Panc1 (cell line): ENCODE results near the gene LLGL2. TPM values are rescaled to one million over a fixed set of nuclear protein-coding genes. Genes with fewer than 3 reads are reported as not detected.

Experiments
- ATAC-seq: fragments of 200-7000 bp; cut with Tn5 transposase; 2 replicates; pipeline ENCODE4 v1.9.1; 2020; ENCODE audit warnings: mild to moderate bottlenecking, moderate library complexity
- BruUV-seq: library from RNA; stranded (reverse); fragments of 400-500 nt; replicated peaks from 2 replicates; lab custom pipeline; 2021; lab: Mats Ljungman, UMichigan
- CTCF ChIA-PET: fragments of 300-600 bp; sonication (Branson Sonifier 250); formaldehyde crosslinking; loops from one replicate; lab custom pipeline; 2022; ENCODE audit warnings: antibody characterized with exemption; lab: Charles Lee
- POLR2A ChIA-PET: fragments of 300-600 bp; sonication (Branson Sonifier 250); formaldehyde crosslinking; loops from one replicate; lab custom pipeline; 2022; ENCODE audit warnings: antibody characterized with exemption; lab: Charles Lee
- DNase-seq: peaks from one replicate; pipeline ENCODE4 v3.0.0-alpha.2; 2010; ENCODE audit warnings: low read depth, low spot score
- H3K27ac ChIP-seq: 2 replicates; pipeline ENCODE4 v1.5.1; 2011; ENCODE audit warnings: mild to moderate bottlenecking, low read length, inconsistent platforms
- H3K27me3 ChIP-seq: fragments of 200-500 bp; sonication (Bioruptor generic); 2 replicates; pipeline ENCODE4 v1.6.0; 2014; ENCODE audit warnings: low read length, inconsistent platforms; ENCODE audit not compliant: control insufficient read depth, insufficient read depth
- H3K36me3 ChIP-seq: fragments of 200-500 bp; sonication (Bioruptor generic); 2 replicates; pipeline ENCODE4 v1.5.1; 2014; ENCODE audit warnings: inconsistent platforms, mild to moderate bottlenecking, low read length, moderate library complexity; ENCODE audit not compliant: control insufficient read depth, insufficient read depth
- H3K4me1 ChIP-seq: 2 replicates; pipeline ENCODE4 v1.5.1; 2011; ENCODE audit warnings: inconsistent platforms, mild to moderate bottlenecking, low read length, moderate library complexity; ENCODE audit not compliant: control insufficient read depth, insufficient read depth
- H3K4me3 ChIP-seq, 2 experiments: 2 replicates each; pipeline ENCODE4 v1.5.1; 2011 to 2012; ENCODE audit warnings: low read depth in 2 of 2, low read length in 2 of 2, mild to moderate bottlenecking in 2 of 2, inconsistent platforms in 1 of 2, moderate library complexity in 1 of 2
- H3K9me3 ChIP-seq: fragments of 200-500 bp; sonication (Bioruptor generic); 2 replicates; pipeline ENCODE4 v1.5.1; 2014; ENCODE audit warnings: low read depth, mild to moderate bottlenecking, inconsistent platforms, low read length, moderate library complexity; ENCODE audit not compliant: control insufficient read depth, insufficient read depth
- CTCF ChIP-seq: fragments of 450-650 bp; IDR thresholded peaks from 2 replicates; pipeline ENCODE4 v1.5.1; 2017; ENCODE audit warnings: mild to moderate bottlenecking
- POLR2AphosphoS5 ChIP-seq: IDR thresholded peaks from 2 replicates; pipeline ENCODE4 v1.6.1; 2012; ENCODE audit warnings: mild to moderate bottlenecking, low read depth, low read length, moderate library complexity
- REST ChIP-seq, 2 experiments: IDR thresholded peaks; 2 replicates each; pipeline ENCODE4 v1.6.1; 2011 to 2012; ENCODE audit warnings: low read depth in 2 of 2, control low read depth in 1 of 2, low read length in 1 of 2, mild to moderate bottlenecking in 1 of 2, moderate library complexity in 1 of 2; ENCODE audit not compliant: insufficient read depth in 1 of 2
- SIN3A ChIP-seq: IDR thresholded peaks from 2 replicates; pipeline ENCODE4 v1.6.1; 2012; ENCODE audit warnings: low read depth, mild to moderate bottlenecking, low read length, moderate library complexity, borderline replicate concordance; ENCODE audit not compliant: insufficient read depth
- TCF7L2 ChIP-seq: IDR thresholded peaks from 2 replicates; pipeline ENCODE4 v1.6.1; 2011; ENCODE audit warnings: mild to moderate bottlenecking, low read depth, low read length, inconsistent platforms
- in situ Hi-C: cut with HindIII; loops from 2 replicates; pipeline ENCODE4 v1.10.0; 2016; ENCODE audit warnings: low sequenced_read_pairs, low pct_unique_long_range_greater_than_20kb
- intact Hi-C: fragments of 100-400 bp; cut with micrococcal nuclease; formaldehyde crosslinking; loops from one replicate; pipeline ENCODE4 v1.10.0; 2022; ENCODE audit not compliant: unreplicated experiment
- total RNA-seq: library from RNA; stranded (reverse); gene quantifications from one replicate; pipeline ENCODE4 v1.2.1, GENCODE V29; 2021; ENCODE audit not compliant: unreplicated experiment

LLGL2 gene
- total RNA-seq, 1 experiment from 2014 or later: 201 TPM

GRCh38 chr17:75590849-75591721 is 65.6 kb downstream of the LLGL2 start:
- BruUV-seq: no TSS peak
- no peak for ATAC-seq
- H3K9me3 ChIP-seq: no peaks in the 10 kb centered on the region
- H3K27ac ChIP-seq: no peak overlapping the region
- in situ Hi-C loops (no loop called here), intact Hi-C loops (no loop called here)
- ChIA-PET POLR2A (no interaction called here), CTCF (interaction anchor here (1.1 to 2.6 kb wide), 3 partner anchors 10 to 232 kb away, joined by 3 to 12 read pairs (median 6); partner anchors contain the start of gene TSEN54)
- H3K4me3 ChIP-seq: no peak overlapping the region
- TF ChIP-seq SIN3A: no peak
- TF ChIP-seq CTCF: no peak
- TF ChIP-seq REST (IDR thresholded peaks at IDR 0.05; ENCODE audit: insufficient read depth in 1 of 2, low read depth in 2 of 2, low read length in 1 of 2): no peak
- TF ChIP-seq POLR2AphosphoS5: no peak
- TF ChIP-seq TCF7L2: no peak
- H3K27me3 ChIP-seq: no peaks in the 10 kb centered on the region
- H3K4me1 ChIP-seq: peaks cover 7% of the 10 kb centered on the region
- H3K36me3 ChIP-seq: no peaks in the 10 kb centered on the region
- no peak for DNase-seq

- Histone ChIP-seq H3K4me3 (no peak overlapping the region), H3K4me1 (peaks cover 7% of the 10 kb centered on the region), H3K36me3 (no peaks in the 10 kb centered on the region), H3K27me3 (no peaks in the 10 kb centered on the region), H3K27ac (no peak overlapping the region), H3K9me3 (no peaks in the 10 kb centered on the region)
- intact Hi-C loops: no loop called here
- ATAC-seq: no peak
- no peak for DNase-seq
- ChIA-PET CTCF (interaction anchor here (1.1 to 2.6 kb wide), 2 partner anchors 9 to 233 kb away, joined by 3 to 12 read pairs; no protein-coding TSS in a partner anchor), POLR2A (no interaction called here)
- BruUV-seq: no TSS peak
- in situ Hi-C loops: no loop called here
- TF ChIP-seq TCF7L2 (no peak), SIN3A (no peak), CTCF (no peak), POLR2AphosphoS5 (no peak), REST (IDR thresholded peaks at IDR 0.05; ENCODE audit: insufficient read depth in 1 of 2, low read depth in 2 of 2, low read length in 1 of 2) (no peak)
Observed at GRCh38 chr17:75591722-75592302, 66.3 kb downstream of the LLGL2 start.
